Right hindlimb (tissue), 1 donor: ENCODE measurements around the gene BCAS1.
A peak's percentile ranks its signal among the peaks of the same experiment; 100 is the strongest.

Experiments
- DNase-seq: peaks from one replicate; pipeline ENCODE4 v3.0.0-alpha.2; 2018

The BCAS1 gene

DNA sequence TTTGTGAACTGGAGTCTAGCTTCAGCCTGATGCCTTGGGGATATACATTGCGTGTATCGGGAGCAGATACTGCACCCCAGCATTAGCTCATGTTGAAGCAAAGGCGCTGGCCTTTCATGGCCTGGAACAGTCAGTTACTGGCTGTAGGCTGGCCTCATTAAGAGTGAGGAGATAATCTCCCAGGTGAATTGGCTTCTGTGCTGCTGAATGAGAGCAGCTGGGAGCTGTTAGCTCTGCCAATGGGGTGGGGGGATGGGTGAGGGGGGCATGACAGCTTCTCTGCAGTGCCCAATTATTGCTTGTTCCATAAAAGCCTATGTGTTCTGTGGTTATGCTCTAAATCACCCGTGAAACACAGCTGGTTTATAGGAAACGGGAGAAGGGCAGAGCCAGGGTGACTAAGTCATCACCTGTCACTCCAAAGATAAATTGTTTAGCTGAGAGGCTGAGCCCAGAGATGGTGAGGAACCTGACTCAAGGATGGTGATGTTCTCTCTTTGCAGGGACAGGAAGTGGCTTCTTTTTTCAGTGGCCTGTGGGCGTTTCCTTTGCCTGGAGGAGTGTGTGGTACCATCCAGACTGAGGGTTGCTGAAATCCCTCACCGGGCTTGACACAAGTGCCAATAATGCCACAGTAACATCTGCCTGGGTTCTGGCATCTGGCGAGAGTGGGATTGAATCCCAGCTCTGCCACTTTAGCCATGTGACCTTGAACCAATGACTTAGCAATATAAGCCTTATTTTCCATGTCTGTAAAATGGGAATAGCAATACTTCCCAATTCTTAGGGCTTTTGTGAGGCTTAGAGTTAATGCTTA lies 170.8 kb downstream of the BCAS1 start:
- peak; percentile 76 for DNase-seq

DNA sequence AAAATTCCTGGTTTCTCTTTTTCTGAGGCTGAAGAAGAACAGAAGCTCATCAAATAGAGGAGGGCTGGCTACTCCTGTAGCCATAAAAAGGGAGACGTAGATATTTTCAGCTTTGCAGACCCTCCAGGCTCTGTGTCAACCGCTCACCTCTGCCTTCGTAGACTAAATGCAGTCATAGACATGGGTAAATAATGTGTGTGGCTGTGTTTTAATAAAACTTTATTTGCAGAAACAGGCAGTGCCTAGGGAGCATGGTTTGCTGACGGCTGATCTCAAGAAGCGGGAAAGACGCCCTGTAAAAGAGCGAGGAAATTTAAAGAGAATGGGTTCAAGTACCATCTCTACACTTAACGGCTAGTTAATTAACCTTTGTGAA lies 171.8 kb downstream of the BCAS1 start:
- no peak for DNase-seq

DNA sequence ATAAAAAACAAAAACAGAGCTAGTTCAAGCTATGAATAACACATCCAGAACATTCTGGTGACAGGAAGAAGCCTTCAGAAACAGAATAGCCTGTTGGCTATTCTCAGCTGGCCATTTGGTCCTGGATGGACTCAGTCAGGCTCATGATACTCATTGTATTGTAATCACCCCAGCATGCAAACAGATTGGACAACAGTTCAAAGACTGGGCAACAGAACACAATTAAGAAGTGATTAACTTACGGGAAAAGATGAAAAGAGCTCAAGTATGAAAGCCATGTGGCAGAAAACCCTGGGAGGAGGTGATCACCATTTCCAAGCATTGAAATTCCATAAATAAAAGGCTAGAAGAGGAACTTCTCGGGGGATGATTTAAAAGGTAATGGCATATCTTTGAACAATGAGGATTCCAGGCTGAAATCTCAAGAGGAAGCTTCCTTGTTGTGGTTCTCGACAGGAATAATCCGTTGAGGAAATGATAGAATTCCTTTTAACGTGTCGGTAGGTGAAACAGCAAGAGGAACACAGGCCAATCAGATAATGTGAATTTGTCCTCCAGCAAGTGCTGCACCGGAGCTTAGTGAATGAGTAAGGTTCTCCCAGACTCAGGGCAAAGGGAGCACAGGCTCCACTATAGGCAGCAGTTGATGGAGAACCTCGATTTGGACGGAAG lies 172.4 kb downstream of the BCAS1 start:
- DNase-seq = no peak

DNA sequence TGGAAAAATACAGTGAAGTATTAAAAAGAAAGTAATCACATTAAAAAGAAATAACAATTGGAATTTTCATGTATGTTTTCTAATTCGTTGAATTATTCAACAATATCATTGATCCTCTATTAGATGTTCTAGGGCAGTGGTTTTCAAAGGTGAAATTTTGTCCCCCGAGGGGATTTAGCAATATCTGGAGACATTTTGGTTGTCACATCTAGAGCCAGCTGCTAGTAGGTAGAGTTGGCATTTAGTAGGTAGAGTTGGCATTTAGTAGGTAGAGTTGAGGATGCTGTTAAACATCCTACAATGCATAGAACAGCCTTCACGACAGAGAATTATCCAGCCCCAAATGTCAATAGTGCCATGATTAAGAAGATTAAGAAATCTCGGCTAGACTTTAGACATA lies 173.7 kb downstream of the BCAS1 start:
- DNase-seq = no peak

DNA sequence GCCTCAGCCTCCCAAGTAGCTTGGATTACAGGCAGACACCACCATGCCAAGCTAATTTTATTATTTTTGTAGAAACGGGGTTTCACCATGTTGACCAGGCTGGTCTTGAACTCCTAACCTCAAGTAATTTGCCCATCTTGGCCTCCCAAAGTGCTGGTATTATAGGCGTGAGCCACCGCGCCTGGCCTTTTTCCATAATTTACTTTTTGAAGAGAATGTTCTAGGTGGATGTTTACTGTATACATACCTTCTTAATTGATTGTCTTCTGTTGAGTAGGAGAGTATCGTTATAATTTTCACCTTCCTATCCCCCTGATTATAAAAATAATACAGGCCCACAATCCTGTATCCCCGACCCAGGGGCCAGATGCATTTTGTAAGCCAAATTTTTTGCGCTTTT lies 174.4 kb downstream of the BCAS1 start:
- no peak for DNase-seq

GRCh38 chr20:53895385-53895755 lies 175.0 kb downstream of the BCAS1 start:
- no peak for DNase-seq

DNA sequence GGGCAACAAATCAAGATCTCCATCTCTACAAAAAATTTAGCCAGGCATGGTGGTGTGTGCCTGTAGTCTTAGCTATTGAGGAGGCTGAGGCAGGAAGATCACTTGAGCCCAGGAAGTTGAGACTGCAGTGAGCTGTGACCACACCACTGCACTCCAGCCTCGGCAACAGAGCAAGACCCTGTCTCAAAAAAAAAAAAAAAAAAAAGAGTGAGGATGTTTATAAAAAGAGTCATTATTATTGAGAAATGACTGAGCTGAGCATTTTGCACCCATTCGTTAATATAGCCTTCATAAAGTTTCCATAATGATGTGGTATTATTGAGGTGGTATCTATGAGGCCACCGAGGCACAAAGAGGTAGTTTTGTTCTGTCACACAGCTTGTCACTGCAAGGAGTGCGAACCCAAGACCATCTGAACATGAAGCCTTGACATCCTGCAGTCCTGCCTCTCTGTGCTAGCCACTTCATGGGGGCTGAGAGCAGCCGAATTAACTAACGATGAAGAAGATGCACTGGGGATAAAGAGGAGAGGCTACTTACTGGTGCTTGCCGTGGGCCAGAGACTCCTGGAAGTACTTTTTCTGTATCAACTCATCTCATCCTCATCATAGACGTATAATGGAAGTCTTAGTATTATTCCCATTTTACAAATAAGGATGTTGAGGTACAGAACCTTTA lies 175.5 kb downstream of the BCAS1 start:
- DNase-seq = no peak
